ENCODE data around the gene HOXA10.

HOXA10 gene

GRCh38 chr7:27189997-27190748 is 16.1 kb upstream of the HOXA10 start:
- no peak for DNase-seq (ENCODE audit: low spot score)

GRCh38 chr7:27189295-27189996 is 15.3 kb upstream of the HOXA10 start:
- no peak for DNase-seq (ENCODE audit: low spot score)

DNA sequence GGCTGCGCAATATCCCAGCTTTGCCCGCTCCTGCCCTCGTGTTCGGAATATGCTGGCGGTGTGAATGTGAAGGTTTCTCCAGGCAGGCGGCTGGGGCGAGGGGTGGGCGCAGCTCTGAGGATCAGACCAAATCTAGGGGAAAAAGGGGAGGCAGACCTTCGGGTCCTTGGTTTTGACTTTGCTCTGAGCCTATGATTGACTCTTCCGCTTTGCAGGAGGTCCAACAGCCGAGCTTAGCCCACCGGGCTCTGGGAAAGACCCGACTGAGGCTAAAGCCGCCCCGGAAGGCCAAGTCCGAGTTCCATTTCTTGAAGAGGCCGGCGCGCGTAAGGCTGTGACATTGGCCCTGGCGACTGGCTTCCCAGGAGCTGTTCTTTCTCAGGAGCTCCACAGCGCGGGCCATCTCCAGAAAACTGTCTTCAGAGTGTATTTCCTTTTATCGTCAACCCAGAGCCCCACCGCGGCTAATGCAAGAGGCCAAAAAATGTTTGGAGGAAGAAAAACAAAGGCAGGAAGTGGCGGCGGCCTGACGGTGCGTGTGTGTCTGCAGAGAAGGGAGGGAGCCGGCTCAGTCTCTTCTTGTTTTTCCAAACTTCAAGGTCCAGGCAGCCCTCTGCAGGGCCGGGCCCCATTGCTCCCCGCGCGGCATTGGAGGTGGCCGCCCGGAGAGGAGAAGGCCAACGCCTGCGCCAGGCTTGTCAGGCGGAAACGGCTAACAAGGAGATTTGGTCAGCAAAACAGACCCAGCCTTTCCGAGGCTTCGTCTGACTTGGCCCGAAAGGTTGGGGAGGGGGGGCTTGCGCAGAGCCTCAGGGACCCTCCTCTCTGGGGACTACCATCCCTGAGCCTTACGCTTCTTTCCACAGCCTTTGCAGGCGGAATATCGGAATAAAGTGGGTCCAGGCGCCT is 14.5 kb upstream of the HOXA10 start:
- DNase-seq (ENCODE audit: low spot score), result peak; percentile 18

DNA sequence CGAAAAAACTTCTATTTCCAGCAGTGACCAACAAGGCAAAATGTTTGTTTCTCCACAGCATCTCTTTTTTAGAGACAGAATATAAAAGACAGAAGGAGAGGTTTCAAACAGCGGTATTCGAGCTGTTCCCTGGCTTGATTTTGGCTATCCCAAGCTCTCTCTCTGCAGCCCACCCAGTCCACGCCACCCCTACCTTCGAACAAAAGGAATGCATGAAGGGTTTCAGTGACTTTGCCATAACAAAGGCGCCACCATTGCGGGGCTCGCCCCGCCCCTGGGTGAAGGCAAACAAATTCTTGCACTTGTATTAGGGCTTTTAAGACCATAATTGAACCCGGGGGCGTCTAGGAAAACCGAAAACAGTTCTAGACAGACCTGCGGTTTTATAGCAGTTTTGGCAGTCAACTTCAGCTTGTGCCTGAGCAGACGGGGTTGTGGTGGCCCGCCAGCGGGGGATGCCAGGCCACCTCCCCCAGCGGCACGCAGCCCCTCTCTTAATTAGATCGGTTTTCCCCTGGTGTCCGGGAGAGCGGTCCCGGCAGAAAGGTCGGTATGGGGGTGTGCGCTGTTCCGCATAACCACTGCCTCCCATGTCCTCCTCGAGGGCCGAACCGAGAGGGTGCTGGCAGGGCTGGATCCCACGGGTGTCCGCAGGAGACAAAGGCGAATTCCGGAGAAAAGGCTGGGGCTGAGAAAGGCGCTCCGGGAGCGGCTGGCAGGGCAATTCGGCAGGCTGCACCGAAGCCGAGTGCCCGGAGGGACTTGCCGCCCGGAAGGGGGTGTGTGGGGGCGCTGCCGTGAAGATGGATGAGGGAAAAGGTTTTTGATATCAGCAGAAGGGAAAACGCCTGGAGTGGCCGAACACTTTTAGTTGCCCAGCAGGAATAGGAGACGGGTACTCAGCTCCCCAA is 13.6 kb upstream of the HOXA10 start:
- no peak for DNase-seq (ENCODE audit: low spot score)

DNA sequence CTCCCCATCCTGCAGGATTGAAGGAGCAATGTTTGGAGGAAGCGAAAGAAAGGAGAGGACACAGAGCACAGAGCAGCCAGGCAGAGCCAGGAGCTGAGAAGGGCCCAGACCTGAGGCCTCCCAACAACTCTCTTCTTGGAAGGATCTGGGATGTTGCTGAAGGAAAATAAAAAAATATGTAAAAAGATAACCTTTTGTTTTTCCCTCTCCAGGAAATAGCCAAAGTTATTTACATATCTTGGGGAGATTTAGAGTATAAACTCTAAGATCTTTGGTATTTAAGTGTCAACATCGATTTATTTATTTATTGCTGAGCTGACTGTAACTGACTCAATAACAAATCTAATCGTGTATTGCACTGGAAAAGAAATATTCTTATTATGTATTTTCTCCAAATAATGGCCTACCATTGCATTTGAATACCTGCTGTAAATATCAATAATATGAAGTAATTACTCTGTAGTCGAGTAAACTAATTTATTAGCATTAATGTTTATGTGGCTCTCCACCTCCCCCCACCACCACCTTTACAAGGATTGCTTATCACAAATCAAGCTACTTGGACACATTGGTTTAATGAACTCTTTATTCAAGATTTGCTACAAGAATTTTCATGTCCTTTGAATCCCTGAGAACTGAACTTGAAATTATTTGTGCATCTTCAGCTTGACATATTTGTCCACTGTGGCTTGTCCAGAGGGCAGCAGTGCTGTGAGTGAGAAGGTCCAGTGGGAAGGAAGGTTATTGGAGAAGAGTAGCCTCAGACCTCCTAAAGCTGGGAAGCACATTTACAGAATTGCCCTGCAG is 12.8 kb upstream of the HOXA10 start:
- DNase-seq (ENCODE audit: low spot score), result no peak

DNA sequence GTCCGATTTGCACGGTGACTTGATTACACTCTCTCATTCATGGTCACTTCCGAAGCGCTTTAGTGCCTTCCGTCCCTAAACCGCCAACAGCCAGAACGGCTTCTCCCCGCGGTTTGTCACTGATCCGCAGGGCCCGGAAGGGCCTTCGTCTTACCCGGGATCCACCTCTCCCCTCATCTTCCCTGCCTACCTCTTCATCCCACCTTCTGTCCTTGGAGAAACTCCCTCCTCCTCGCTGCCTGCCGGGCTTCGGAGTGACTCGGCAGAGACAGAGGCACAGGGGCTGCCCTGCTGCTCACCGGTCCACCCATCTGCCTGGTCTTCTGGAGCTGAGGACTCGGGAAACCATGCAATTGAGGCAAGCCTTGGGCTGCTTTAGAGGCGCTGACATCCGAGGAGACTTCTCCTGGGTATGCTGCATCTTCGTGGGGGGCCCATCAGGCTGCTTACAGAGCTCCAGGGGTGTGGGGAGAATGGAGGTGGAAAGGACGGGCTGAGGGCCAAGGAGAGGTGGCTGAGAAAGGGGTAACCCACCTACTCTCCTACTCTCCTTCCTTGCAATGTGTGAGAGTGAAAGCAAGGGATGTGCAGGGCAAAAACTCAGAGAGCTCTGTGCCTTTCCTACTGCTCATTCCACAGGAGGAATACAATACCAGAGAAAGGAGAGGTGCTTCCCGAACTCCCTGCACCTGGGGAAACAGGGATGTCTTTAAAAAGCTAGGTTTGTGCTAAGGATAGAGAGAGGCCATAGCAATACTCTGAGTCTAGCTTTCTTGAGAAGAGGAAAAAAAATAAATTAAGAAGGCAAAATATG is 11.9 kb upstream of the HOXA10 start:
- no peak for DNase-seq (ENCODE audit: low spot score)

DNA sequence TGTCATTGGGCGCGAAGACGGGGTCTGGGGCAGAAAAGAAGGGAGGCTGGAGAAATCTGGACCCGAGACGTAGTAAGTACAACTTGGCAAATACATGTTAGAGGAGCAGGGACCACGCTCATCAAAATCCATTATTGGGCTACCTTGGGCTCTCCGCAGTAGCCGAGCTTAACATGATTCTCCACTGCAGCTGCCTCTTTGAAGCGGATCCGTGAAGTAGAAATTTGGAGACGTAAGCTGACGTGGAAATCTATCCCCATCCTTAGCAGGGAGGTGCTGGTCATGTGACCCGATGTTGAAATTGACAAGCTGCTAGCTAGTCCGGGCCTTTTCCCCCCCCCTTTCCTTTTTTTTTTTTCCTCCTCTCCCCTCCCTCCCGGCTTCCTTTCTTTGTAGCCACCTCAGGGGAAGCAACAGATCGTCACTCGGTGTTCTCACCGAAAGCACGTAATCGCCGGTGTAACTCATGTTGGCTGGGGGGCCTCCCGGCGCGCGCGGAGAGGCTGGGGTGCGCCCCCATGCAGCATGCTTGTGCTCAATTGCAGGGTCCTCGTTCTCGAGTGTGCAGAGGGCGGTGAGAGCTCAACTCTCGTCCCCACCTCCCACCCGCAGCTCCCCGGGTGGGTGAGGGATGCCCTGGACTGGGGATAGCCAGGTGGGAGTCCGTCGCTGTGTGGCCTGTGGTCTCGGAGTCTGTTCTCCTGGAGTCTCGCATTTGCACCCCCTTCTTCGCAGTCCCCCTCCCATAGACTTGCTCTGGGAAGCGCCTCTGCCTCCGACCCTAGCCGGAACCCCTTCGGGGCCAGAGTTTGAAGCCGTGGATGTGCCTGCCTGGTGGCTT is 11.1 kb upstream of the HOXA10 start, which contains the start of gene HOXA11:
TSS of gene HOXA11 (minus strand) at position 220 of the 841 bp plus-strand sequence. CDS start at position 132, 88 bp downstream.
- DNase-seq (ENCODE audit: low spot score), result no peak

DNA sequence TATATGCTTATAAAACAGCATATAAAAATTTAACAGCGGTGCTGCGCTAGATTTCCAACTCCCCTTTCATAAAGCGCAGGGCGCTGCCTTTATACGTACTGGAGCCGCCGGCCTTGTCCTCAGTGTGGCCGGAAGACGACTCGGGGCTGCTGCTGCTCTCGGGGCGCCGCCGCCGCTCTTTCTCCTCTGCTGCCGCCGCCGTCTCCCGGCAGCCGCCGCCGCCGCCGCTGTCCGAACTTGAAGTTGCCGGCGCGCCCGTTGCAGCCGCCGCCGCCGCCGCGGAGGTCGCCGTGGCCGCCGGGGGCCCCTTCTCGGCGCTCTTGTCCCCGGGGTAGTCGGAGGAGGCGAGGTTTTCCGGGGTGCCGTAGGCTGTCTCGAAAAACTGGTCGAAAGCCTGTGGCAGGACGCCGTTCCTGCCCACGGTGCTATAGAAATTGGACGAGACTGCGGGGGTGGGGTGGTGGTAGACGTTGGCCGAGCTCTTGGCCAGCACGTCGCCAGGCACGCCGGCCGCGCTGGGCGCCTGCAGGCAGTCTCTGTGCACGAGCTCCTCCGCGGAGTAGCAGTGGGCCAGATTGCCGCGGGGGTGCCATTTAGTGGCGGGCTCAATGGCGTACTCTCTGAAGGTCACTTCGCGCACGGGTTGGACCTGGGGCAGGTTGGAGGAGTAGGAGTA is 10.4 kb upstream of the HOXA10 start:
- DNase-seq (ENCODE audit: low spot score), result no peak

DNA sequence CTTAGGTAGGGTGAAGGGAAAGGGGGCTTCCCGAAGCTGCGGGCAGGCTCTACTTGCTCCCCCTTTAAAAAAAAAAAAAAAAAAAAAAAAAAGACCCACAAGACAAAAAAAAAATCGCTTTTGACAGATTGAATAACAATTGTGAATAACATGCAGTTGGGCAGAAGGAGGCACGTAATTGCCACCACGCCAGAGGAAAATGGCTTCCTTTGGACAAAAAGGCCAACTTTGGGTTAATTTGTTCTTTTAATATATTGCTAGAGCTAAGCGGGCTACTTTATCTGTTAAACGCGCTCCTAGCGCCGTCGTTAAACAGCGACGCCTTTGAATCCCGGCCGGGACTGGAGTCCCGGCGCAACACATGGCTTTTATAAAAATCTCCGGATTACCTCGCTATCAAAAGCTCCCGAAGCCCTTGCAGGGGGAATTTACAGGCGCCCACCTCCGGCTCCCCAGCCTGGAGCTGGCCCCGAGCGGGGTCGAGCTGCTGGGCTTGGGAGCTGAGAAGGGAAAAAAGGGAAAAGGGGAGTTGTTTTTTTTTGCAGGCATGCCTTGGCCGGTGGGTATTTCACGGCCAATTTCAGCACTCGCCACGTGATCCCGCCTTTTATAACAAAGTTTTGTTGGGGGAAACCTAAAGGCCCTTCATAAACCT is 9.7 kb upstream of the HOXA10 start:
- DNase-seq (ENCODE audit: low spot score), result no peak

- no peak for DNase-seq (ENCODE audit: low spot score)
Observed at GRCh38 chr7:27182861-27183681, 9.0 kb upstream of the HOXA10 start.

DNA sequence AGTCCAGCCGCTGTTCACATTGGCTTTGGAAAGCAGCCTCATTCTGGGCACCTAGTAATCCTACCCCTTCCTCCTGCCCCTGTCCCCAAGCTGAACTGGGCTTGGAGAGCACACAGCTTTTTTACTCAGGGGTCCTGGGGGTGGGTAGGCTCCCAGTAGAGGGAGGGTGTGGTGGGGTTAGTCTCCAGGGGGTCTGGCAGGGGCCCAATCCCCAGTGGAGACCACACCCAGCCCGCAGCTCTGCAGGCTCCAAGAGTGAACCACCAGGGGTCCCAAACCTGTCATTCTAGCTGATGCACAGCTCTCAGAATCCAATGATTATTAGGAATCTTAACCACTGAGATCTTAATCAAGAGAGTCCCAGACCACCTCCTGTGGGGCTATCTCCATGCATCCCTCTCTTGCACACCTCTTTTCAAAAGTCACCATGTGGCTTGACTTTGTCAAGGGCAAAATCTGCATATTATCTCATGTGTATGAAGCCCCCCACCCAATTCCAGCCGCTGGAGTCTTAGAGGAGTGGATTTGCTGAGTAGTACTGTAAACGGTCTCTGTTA is 8.2 kb upstream of the HOXA10 start:
- no peak for DNase-seq (ENCODE audit: low spot score)

GRCh38 chr7:27181795-27182275 is 7.7 kb upstream of the HOXA10 start:
- DNase-seq (ENCODE audit: low spot score), result no peak

- DNase-seq (ENCODE audit: low spot score), result no peak
Observed at GRCh38 chr7:27180431-27181420, 6.6 kb upstream of the HOXA10 start.

DNA sequence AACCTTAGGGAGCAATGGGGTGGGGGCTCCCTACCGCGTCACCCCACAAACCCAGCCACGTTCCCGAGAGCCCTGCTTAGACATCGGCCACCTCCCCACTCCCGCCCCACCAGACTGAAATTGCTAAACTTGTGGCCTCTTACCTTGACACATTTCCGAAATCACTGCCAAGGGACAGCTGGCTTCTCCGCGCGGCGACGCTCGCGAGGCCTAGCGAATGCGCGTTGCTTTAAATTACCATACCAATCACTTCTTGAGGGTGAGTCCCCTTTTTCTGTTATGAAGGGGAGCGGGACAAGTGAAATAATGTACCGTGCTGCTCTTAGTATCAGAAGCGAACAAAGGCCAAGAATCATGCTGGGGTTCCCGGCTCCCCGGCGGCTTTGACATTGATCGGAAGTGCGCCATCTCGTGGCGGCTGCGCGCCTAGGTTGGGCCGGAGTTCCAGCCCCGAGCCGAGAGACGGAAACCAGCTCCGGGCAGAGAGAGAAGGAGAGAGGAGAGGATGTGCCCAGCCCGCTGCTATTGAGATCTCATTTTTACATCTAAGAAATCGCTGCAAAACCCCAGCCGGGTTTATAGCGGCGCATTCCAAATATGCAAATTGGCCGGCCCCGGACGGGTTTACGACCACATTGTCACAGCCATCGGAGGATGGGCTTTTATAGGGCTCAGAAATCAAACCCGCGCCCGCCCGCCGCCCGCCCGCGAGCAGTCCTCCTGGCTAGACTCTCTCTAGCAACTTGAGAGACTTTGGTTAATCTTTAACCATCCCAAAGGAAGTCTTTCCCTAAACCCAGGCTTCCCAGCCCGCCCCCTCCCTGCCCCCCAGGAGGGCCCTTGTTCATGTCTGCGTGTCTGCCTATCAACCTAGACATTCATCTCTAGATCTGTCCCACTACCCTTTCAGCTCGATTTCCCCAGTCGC is 5.6 kb upstream of the HOXA10 start:
- DNase-seq (ENCODE audit: low spot score), result peak; percentile 53

Measured in CD4-positive, alpha-beta T cell treated with Interleukin-2 at 100 ng/mL for 4 hours (primary cell).